Natural killer cell (primary cell): Measurements from ENCODE around the gene CD164. TPM values are rescaled to one million over a fixed set of nuclear protein-coding genes. Genes with fewer than 3 reads are reported as not detected.
"Not testable (repeated sequence)": the region's sequence is repeated elsewhere in the genome, so short reads cannot be mapped to it uniquely, and the experiment has no call there.

ENCODE experiments used
- ATAC-seq, 3 donors: fragments of 150-1000 bp in 2 of 3; fragments of 200-7000 bp in 1 of 3; cut with Tn5 transposase; 1 replicate in 1 of 3; 2 replicates in 2 of 3; pipeline ENCODE4 v1.10.0; 2021; ENCODE audit warnings: mild to moderate bottlenecking in 2 of 3, moderate library complexity in 2 of 3
- DNase-seq, 2 donors: peaks; one replicate each; pipeline versions ENCODE4 v3.0.0 to v3.0.0-alpha.2; 2013 to 2021; ENCODE audit warnings: mixed read lengths in 1 of 2
- H3K27ac ChIP-seq: one replicate; pipeline ENCODE4 v1.5.1; 2013; ENCODE audit warnings: mild to moderate bottlenecking, low read length
- H3K27me3 ChIP-seq: one replicate; pipeline ENCODE4 v1.6.1; 2013; ENCODE audit warnings: low read length; ENCODE audit not compliant: control insufficient read depth, insufficient read depth
- H3K36me3 ChIP-seq: one replicate; pipeline ENCODE4 v1.6.1; 2013; ENCODE audit warnings: low read length; ENCODE audit not compliant: control insufficient read depth, insufficient read depth
- H3K4me1 ChIP-seq: one replicate; pipeline ENCODE4 v1.6.1; 2013; ENCODE audit warnings: low read length; ENCODE audit not compliant: control insufficient read depth, insufficient read depth
- H3K4me3 ChIP-seq: one replicate; pipeline ENCODE4 v1.5.1; 2013; ENCODE audit warnings: low read length
- H3K9me3 ChIP-seq: one replicate; pipeline ENCODE4 v1.6.1; 2013; ENCODE audit warnings: low read length; ENCODE audit not compliant: control insufficient read depth, insufficient read depth
- H3K27ac Mint-ChIP-seq, 2 donors: one replicate each; pipeline ENCODE4 v1.8.0; 2022; ENCODE audit warnings: mild to moderate bottlenecking in 2 of 2, mixed read lengths in 2 of 2, moderate library complexity in 1 of 2
- H3K27me3 Mint-ChIP-seq, 2 donors: one replicate each; pipeline ENCODE4 v1.8.0; 2022; ENCODE audit warnings: low read depth in 2 of 2, mixed read lengths in 2 of 2
- H3K36me3 Mint-ChIP-seq: one replicate; pipeline ENCODE4 v1.8.0; 2022; ENCODE audit warnings: mixed read lengths
- H3K4me1 Mint-ChIP-seq, 2 donors: one replicate each; pipeline ENCODE4 v1.8.0; 2022; ENCODE audit warnings: mixed read lengths in 2 of 2
- H3K4me3 Mint-ChIP-seq: one replicate; pipeline ENCODE4 v1.8.0; 2022; ENCODE audit warnings: mild to moderate bottlenecking, moderate library complexity, mixed read lengths
- H3K9me3 Mint-ChIP-seq, 2 donors: one replicate each; pipeline ENCODE4 v1.8.0; 2022; ENCODE audit warnings: mixed read lengths in 2 of 2
- WGBS: methylation state at CpG from one replicate; pipeline ENCODE4 v1.1.7; 2013; ENCODE audit warnings: missing lambda C conversion rate; ENCODE audit not compliant: insufficient coverage; 5-methylcytosine and 5-hydroxymethylcytosine counted together
- intact Hi-C: fragments of 100-400 bp; cut with micrococcal nuclease; formaldehyde crosslinking; loops from one replicate; pipeline ENCODE4 v1.14.2; 2022
- total RNA-seq, 4 donors: library from RNA; stranded (reverse); fragments of 120-200 nt in 1 of 4; gene quantifications; one replicate each; pipeline versions ENCODE4 v1.2.3 to v1.2.4, GENCODE V29; 2013 to 2022
- TF ChIP-seq, protein P1 (sequence below): fragments of 200-600 bp; IDR thresholded peaks from one replicate; pipeline ENCODE4 v1.8.0; 2022; ENCODE audit warnings: antibody characterized with exemption

The CD164 gene
- total RNA-seq, 3 donors from 2014 or later (not counting 1 experiment from before 2014, with no cell fraction given): 352 to 457 (median 427) TPM

DNA sequence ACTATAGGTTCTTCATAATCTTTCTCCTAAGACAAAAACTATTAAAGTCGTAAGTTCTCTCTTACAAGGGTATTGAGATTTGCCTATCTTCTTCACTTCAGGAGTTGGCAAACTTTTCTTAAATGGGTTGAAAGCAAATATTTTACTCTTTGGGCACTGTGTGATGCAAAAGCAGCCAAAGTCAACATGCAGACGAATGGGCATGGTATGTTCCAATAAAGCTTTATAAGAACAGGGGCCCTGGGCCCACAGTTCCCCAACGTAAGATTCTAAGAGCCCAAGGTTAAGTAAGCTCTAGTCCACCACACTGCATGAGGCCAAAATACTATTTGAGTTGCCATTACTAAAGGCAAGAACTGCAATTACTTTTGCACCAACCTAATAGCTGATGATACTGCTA is 11.5 kb downstream of the CD164 start:
- Histone ChIP-seq H3K9me3 (no peaks in the 10 kb centered on the region), H3K4me1 (peaks cover 4% of the 10 kb centered on the region), H3K36me3 (peaks cover 82% of the 10 kb centered on the region), H3K4me3 (no peak overlapping the region), H3K27ac (no peak overlapping the region), H3K27me3 (no peaks in the 10 kb centered on the region)
- 45% methylated on average over 2 of the region's 3 CpGs for WGBS
- Mint-ChIP-seq H3K4me3 (no peak overlapping the region), H3K4me1 (peaks cover 52 to 69% of the 10 kb centered on the region in 2 donors), H3K9me3 (no peaks in the 10 kb centered on the region), H3K36me3 (peaks cover 25% of the 10 kb centered on the region), H3K27me3 (no peaks in the 10 kb centered on the region), H3K27ac (no peak overlapping the region)
- TF ChIP-seq, protein P1, sequence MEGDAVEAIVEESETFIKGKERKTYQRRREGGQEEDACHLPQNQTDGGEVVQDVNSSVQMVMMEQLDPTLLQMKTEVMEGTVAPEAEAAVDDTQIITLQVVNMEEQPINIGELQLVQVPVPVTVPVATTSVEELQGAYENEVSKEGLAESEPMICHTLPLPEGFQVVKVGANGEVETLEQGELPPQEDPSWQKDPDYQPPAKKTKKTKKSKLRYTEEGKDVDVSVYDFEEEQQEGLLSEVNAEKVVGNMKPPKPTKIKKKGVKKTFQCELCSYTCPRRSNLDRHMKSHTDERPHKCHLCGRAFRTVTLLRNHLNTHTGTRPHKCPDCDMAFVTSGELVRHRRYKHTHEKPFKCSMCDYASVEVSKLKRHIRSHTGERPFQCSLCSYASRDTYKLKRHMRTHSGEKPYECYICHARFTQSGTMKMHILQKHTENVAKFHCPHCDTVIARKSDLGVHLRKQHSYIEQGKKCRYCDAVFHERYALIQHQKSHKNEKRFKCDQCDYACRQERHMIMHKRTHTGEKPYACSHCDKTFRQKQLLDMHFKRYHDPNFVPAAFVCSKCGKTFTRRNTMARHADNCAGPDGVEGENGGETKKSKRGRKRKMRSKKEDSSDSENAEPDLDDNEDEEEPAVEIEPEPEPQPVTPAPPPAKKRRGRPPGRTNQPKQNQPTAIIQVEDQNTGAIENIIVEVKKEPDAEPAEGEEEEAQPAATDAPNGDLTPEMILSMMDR: no peak
- intact Hi-C loops: no loop called here
- no peak for DNase-seq
- ATAC-seq: no peak

DNA sequence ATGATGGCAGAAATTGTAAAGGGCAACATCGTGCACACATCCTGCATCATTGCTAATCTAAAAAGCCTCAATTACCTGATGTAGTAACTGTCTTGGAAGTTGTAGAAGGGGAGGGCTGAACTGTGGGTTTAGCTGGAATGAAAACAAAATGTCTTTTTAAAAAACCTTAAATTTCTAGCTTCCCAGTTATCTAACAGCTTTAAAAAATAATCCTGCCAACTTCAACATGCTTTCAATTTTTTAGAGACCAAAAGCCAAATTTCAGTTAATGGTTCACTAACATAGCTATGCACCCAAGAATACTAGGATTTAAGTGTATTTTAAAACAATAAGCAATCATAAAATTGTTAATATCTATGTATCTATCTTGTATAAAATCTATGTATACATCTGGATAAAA is 11.9 kb downstream of the CD164 start:
- Histone ChIP-seq H3K36me3 (peaks cover 78% of the 10 kb centered on the region), H3K27ac (no peak overlapping the region), H3K4me3 (no peak overlapping the region), H3K9me3 (no peaks in the 10 kb centered on the region), H3K27me3 (no peaks in the 10 kb centered on the region), H3K4me1 (peaks cover 4% of the 10 kb centered on the region)
- Mint-ChIP-seq H3K9me3 (no peaks in the 10 kb centered on the region), H3K27ac (peak overlapping the region in 1 of 2 donors; percentile 79), H3K4me1 (peaks cover 52 to 69% of the 10 kb centered on the region in 2 donors), H3K27me3 (no peaks in the 10 kb centered on the region), H3K4me3 (no peak overlapping the region), H3K36me3 (peaks cover 24% of the 10 kb centered on the region)
- DNase-seq (no peak), ATAC-seq (no peak)
- TF ChIP-seq, protein P1: no peak
- intact Hi-C loops: no loop called here
- 80% methylated on average over 1 of the region's 1 CpG for WGBS

DNA sequence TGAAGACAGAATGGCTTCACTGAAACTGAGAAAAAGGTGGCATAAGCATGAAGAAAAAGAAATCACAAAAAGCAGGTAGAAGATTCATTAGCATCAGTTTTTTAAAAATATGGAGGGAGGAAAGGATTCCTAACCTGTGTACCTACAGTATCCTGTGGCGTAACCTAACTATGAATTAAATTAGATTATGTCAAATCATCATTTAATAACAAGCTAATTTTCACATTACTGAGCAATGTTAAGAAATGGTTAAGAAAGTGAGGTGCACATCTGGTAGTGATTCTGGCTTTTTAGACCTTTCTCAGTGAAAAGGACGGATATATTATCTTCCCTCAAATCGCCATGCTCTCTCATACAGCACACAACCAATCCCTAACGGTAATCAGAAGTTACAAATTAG is 12.5 kb downstream of the CD164 start:
- Histone ChIP-seq H3K4me3 (no peak overlapping the region), H3K36me3 (peaks cover 73% of the 10 kb centered on the region), H3K9me3 (no peaks in the 10 kb centered on the region), H3K27me3 (no peaks in the 10 kb centered on the region), H3K27ac (no peak overlapping the region), H3K4me1 (peaks cover 4% of the 10 kb centered on the region)
- DNase-seq: no peak
- Mint-ChIP-seq H3K36me3 (peaks cover 24% of the 10 kb centered on the region), H3K4me3 (no peak overlapping the region), H3K4me1 (peaks cover 47 to 71% of the 10 kb centered on the region in 2 donors), H3K27ac (peak overlapping the region; percentile 23 to 79), H3K27me3 (no peaks in the 10 kb centered on the region), H3K9me3 (no peaks in the 10 kb centered on the region)
- intact Hi-C loops: no loop called here
- TF ChIP-seq, protein P1: no peak
- ATAC-seq: no peak
- no CpG with 5 or more reads among the region's 4 CpGs for WGBS

DNA sequence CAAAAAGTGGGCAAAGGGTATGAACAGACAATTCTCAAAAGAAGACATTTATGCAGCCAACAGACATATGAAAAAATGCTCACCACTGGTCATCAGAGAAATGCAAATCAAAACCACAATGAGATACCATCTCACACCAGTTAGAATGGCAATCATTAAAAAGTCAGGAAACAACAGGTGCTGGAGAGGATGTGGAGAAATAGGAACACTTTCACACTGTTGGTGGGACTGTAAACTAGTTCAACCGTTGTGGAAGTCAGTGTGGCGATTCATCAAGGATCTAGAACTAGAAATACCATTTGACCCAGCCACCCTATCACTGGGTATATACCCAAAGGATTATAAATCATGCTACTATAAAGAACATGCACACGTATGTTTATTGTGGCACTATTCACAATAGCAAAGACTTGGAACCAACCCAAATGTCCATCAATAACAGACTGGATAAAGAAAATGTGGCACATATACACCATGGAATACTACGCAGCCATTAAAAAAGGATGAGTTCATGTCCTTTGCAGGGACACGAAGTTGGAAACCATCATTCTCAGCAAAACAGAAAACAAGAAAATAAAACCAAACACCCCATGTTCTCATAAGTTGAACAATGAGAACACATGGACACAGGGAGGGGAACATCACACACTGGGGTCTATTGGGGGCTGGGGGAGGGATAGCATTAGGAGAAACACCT is 17.7 kb downstream of the CD164 start:
- ATAC-seq, H3K27me3 ChIP-seq, H3K4me3 ChIP-seq, H3K9me3 Mint-ChIP-seq, H3K27me3 Mint-ChIP-seq, H3K27ac ChIP-seq, H3K36me3 Mint-ChIP-seq, intact Hi-C loops, DNase-seq, H3K9me3 ChIP-seq: not testable (repeated sequence)
- H3K4me1 ChIP-seq: peaks cover 13% of the 10 kb centered on the region
- Mint-ChIP-seq H3K4me1 (peaks cover 58 to 71% of the 10 kb centered on the region in 2 donors), H3K4me3 (peak overlapping the region; percentile 77), H3K27ac (peak overlapping the region; percentile 78 to 83)
- peaks cover 59% of the 10 kb centered on the region for H3K36me3 ChIP-seq
- WGBS: 72% methylated on average over 5 of the region's 5 CpGs
